GM12892 (cell line): ENCODE measurements around the gene FBLN2.

ENCODE experiments used
- DNase-seq: peaks from one replicate; pipeline ENCODE4 v3.0.0; 2011; ENCODE audit not compliant: insufficient read length
- FAIRE-seq: peaks from 2 replicates; lab custom pipeline; 2011; peaks lifted over from hg19 to GRCh38; lab: Jason Lieb, UNC
- POLR2A ChIP-seq: IDR thresholded peaks from 2 replicates; pipeline ENCODE4 v1.6.1; 2011; ENCODE audit warnings: low read depth, low read length, control low read depth
- POLR2AphosphoS5 ChIP-seq: IDR thresholded peaks from 2 replicates; pipeline ENCODE4 v1.6.1; 2011; ENCODE audit warnings: low read depth, low read length, control low read depth
- TAF1 ChIP-seq: IDR thresholded peaks from 2 replicates; pipeline ENCODE4 v1.6.1; 2011; ENCODE audit warnings: low read depth, mild to moderate bottlenecking, control low read depth, low read length, borderline replicate concordance

Gene FBLN2

DNA sequence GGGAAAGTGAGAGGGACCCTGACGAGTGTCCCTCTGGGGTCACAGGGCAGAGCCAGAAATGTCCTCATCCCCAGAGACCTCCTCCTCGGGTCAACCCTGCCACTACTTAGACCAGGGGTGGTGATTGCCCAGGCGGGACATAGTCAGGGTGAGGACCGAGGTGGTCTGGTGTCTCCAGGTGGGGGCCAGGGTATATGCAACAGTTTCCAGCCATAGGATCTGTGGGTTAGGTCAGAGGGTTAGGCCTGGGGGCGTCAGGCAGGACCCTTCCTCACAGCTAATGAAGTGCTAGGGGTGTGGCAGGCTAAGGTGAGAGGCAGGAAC, 22.3 kb upstream of the FBLN2 start:
- DNase-seq (no peak), FAIRE-seq (no peak)
- TF ChIP-seq POLR2A, result no peak

- DNase-seq, result no peak
- no peak for FAIRE-seq
- TF ChIP-seq POLR2AphosphoS5 (no peak), POLR2A (no peak), TAF1 (no peak)
Observed at GRCh38 chr3:13528217-13528867, 20.6 kb upstream of the FBLN2 start.

DNA sequence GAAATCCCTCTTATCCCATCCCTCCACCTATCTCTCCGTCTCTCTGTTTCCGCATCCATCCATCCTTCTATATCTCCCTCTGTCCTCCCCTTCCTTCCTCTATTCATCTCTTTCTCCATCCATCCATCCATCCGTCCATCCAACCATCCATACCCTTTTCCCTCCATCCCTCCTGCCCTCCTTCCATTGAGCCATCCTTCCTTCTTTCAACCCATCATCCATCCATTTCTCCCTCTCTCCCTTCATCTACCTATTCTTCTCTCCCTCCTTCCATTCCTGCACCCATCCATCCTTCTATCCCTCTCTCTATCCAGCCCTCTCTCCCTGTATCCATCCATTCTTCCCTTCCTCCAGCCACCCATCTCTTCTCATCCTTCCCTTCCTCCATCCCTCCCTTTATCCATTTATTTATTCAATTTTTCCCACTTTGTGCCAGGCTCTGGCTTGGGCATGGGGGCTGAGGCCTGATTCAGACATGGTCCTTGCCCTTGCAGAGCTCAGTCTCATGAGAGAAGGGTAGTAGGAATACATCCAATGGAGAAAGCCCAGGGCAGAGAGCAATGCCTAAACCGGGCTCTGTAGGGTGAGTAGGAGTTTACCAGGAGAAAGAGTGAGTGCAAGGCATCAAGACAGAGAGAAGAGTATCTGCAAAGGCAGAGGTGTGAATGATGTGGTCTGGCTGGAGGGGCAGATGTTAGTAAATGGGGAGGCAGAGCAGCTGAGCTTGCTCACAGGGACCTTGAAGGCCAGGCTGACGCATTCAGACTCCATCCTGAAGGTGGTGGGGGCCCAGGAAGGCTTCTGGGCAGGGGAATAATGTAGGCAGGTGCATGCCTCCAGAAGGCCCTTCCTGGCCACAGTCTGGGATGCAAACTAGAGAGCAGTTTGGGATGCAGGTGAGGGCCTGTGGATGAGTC, 19.5 kb upstream of the FBLN2 start:
- TF ChIP-seq TAF1 (no peak), POLR2AphosphoS5 (no peak)
- DNase-seq, result no peak
- no peak for FAIRE-seq

GRCh38 chr3:13530241-13531009, 18.5 kb upstream of the FBLN2 start:
- FAIRE-seq, result no peak
- no peak for DNase-seq
- TF ChIP-seq POLR2AphosphoS5, result no peak
- no peak for TF ChIP-seq POLR2A
- no peak for TF ChIP-seq TAF1

- DNase-seq (no peak), FAIRE-seq (no peak)
- TF ChIP-seq POLR2A (no peak), POLR2AphosphoS5 (no peak), TAF1 (no peak)
Observed at GRCh38 chr3:13532085-13532484, 16.8 kb upstream of the FBLN2 start.

- no peak for TF ChIP-seq POLR2AphosphoS5
- FAIRE-seq (no peak), DNase-seq (no peak)
Observed at GRCh38 chr3:13532631-13533030, 16.3 kb upstream of the FBLN2 start.

GRCh38 chr3:13533885-13534301, 15.0 kb upstream of the FBLN2 start:
- no peak for TF ChIP-seq POLR2A
- TF ChIP-seq POLR2AphosphoS5, result no peak
- TF ChIP-seq TAF1, result no peak
- FAIRE-seq (no peak), DNase-seq (no peak)

GRCh38 chr3:13535526-13535875, 13.4 kb upstream of the FBLN2 start:
- TF ChIP-seq POLR2A, result no peak
- TF ChIP-seq TAF1, result no peak
- no peak for TF ChIP-seq POLR2AphosphoS5
- DNase-seq (no peak), FAIRE-seq (no peak)

DNA sequence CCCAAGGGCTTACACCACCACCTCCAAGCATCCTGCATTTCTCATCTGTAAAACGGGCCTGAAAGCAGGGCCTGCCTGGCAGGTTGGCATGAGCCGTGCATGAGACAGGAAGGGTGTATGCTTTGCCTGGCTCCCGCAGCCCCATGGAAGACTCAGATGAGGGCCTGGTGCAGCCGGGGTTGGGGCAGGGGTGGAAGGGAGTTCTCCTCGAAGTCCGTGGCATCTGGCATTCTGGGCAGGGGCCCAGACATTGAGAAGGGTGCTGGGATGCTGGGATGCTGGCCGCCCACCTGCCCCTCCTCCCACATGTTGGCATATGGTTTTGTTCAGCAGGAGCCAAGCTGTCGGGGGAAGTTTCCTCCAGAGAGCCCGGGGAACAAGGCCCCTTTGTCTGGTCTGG, 13.0 kb upstream of the FBLN2 start:
- no peak for DNase-seq
- TF ChIP-seq POLR2AphosphoS5 (no peak), TAF1 (no peak), POLR2A (no peak)

DNA sequence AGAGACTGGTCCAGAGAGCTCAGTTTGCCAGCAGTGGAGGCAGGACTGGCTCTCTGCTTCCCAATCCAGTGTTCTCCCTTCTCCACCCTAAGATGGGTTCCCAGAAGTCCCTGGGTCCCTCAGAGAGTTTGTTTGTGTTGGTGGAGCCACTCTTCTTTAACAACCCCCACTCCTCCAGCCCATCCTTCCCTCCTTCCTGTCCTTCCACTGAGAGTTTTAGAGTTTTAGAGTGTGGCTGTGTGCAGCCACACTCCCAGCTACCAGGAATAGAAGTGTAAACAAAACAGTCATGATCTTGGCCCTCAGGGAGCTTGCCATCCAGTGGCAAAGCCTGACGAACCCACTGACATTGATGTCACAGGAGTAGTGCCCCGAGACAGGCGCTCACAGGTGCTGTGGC, 12.5 kb upstream of the FBLN2 start:
- FAIRE-seq, result no peak
- TF ChIP-seq POLR2A, result no peak
- no peak for TF ChIP-seq POLR2AphosphoS5
- no peak for TF ChIP-seq TAF1
- DNase-seq, result no peak

More for the DNA sequence above, 13.0 kb upstream of the FBLN2 start:
- FAIRE-seq, result no peak

DNA sequence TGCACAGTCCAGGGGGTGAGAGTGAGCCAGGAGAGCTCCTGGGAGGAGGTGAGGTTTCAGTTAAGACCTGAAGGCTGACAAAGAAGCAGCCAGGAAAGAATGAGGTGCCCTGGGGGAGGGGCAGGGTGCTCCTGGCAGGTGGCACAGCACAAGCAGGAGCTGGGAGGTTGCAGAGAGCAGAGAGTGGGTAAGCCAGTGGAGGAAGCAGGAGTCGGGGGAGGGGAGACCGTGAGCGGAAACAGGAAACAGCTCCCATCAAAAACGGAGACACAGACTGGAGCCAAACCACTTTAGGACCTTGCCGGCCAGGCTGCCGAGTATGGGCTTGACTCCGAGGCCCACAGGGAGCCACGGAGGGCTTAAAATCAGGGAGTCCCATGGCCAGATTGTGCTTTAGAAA, 12.1 kb upstream of the FBLN2 start:
- no peak for FAIRE-seq

GRCh38 chr3:13537244-13537908, 11.5 kb upstream of the FBLN2 start:
- TF ChIP-seq TAF1 (no peak), POLR2A (no peak), POLR2AphosphoS5 (no peak)
- DNase-seq, result no peak
- no peak for FAIRE-seq

More for the DNA sequence above, 12.1 kb upstream of the FBLN2 start:
- no peak for DNase-seq
- TF ChIP-seq TAF1 (no peak), POLR2A (no peak)
